ENCODE measurements around the gene SNAP29.

SNAP29 gene

GRCh38 chr22:20833225-20833665, 25.6 kb upstream of the SNAP29 start:
- H3K36me3 ChIP-seq (ENCODE audit: insufficient read depth, low read length), result peaks cover 60% of the 10 kb centered on the region; the same call in 1 of the 2 replicates
- H3K27me3 ChIP-seq (ENCODE audit: insufficient read depth, low read length, poor library complexity, severe bottlenecking), result no peaks in the 10 kb centered on the region
- H3K9me3 ChIP-seq (ENCODE audit: insufficient read depth, low read depth, low read length), result no peaks in the 10 kb centered on the region
- no peak overlapping the region for H2AFZ ChIP-seq (ENCODE audit: low read length)
- H3K9me2 ChIP-seq (replicated peaks; ENCODE audit: low read depth, low read length), result no peaks in the 10 kb centered on the region
- H3K79me2 ChIP-seq (ENCODE audit: insufficient read depth, low read length), result peaks cover 26% of the 10 kb centered on the region
- H3K4me3 ChIP-seq (ENCODE audit: low read length, poor library complexity, severe bottlenecking), result no peak overlapping the region
- no peaks in the 10 kb centered on the region for H4K20me1 ChIP-seq (ENCODE audit: insufficient read depth, low read length, poor library complexity, severe bottlenecking)
- H3F3A ChIP-seq (ENCODE audit: low read depth), result peaks cover 4% of the 10 kb centered on the region; the same call in 1 of the 2 replicates
- H3K4me1 ChIP-seq (ENCODE audit: insufficient read depth, low read length, poor library complexity, severe bottlenecking), result peaks cover 18% of the 10 kb centered on the region
- no peak for TF ChIP-seq CTCF (conservative IDR thresholded peaks at IDR 0.05; ENCODE audit: low read length)
- no peak overlapping the region for H3K9ac ChIP-seq (ENCODE audit: low read depth, low read length, poor library complexity, severe bottlenecking)
- H3K4me2 ChIP-seq (ENCODE audit: low read depth, low read length, poor library complexity, severe bottlenecking), result no peak overlapping the region

- Histone ChIP-seq H3K4me2 (ENCODE audit: low read depth, low read length, poor library complexity, severe bottlenecking) (no peak overlapping the region), H3F3A (ENCODE audit: low read depth) (peaks cover 4% of the 10 kb centered on the region; the same call in 1 of the 2 replicates), H3K36me3 (ENCODE audit: insufficient read depth, low read length) (peaks cover 54% of the 10 kb centered on the region; the same call in 1 of the 2 replicates), H3K9ac (ENCODE audit: low read depth, low read length, poor library complexity, severe bottlenecking) (no peak overlapping the region), H2AFZ (ENCODE audit: low read length) (no peak overlapping the region), H3K4me3 (ENCODE audit: low read length, poor library complexity, severe bottlenecking) (no peak overlapping the region), H4K20me1 (ENCODE audit: insufficient read depth, low read length, poor library complexity, severe bottlenecking) (no peaks in the 10 kb centered on the region), H3K79me2 (ENCODE audit: insufficient read depth, low read length) (peaks cover 35% of the 10 kb centered on the region), H3K9me2 (replicated peaks; ENCODE audit: low read depth, low read length) (no peaks in the 10 kb centered on the region), H3K9me3 (ENCODE audit: insufficient read depth, low read depth, low read length) (no peaks in the 10 kb centered on the region), H3K27me3 (ENCODE audit: insufficient read depth, low read length, poor library complexity, severe bottlenecking) (no peaks in the 10 kb centered on the region), H3K4me1 (ENCODE audit: insufficient read depth, low read length, poor library complexity, severe bottlenecking) (peaks cover 18% of the 10 kb centered on the region)
- no peak for TF ChIP-seq EZH2phosphoT487 (IDR thresholded peaks at IDR 0.05; ENCODE audit: borderline replicate concordance)
- TF ChIP-seq CTCF (conservative IDR thresholded peaks at IDR 0.05; ENCODE audit: low read length), result no peak
Observed at GRCh38 chr22:20834206-20834605, 24.6 kb upstream of the SNAP29 start.

- Histone ChIP-seq H3K4me1 (ENCODE audit: insufficient read depth, low read length, poor library complexity, severe bottlenecking) (peaks cover 18% of the 10 kb centered on the region), H3K36me3 (ENCODE audit: insufficient read depth, low read length) (peaks cover 49% of the 10 kb centered on the region; the same call in 1 of the 2 replicates), H3K79me2 (ENCODE audit: insufficient read depth, low read length) (peaks cover 40% of the 10 kb centered on the region), H3F3A (ENCODE audit: low read depth) (peaks cover 4% of the 10 kb centered on the region; the same call in 1 of the 2 replicates), H3K4me2 (ENCODE audit: low read depth, low read length, poor library complexity, severe bottlenecking) (no peak overlapping the region), H4K20me1 (ENCODE audit: insufficient read depth, low read length, poor library complexity, severe bottlenecking) (peaks cover 2% of the 10 kb centered on the region), H2AFZ (ENCODE audit: low read length) (no peak overlapping the region), H3K4me3 (ENCODE audit: low read length, poor library complexity, severe bottlenecking) (no peak overlapping the region), H3K9ac (ENCODE audit: low read depth, low read length, poor library complexity, severe bottlenecking) (no peak overlapping the region), H3K9me3 (ENCODE audit: insufficient read depth, low read depth, low read length) (no peaks in the 10 kb centered on the region), H3K9me2 (replicated peaks; ENCODE audit: low read depth, low read length) (no peaks in the 10 kb centered on the region), H3K27me3 (ENCODE audit: insufficient read depth, low read length, poor library complexity, severe bottlenecking) (no peaks in the 10 kb centered on the region)
- TF ChIP-seq CTCF (conservative IDR thresholded peaks at IDR 0.05; ENCODE audit: low read length) (no peak), EZH2phosphoT487 (IDR thresholded peaks at IDR 0.05; ENCODE audit: borderline replicate concordance) (no peak)
Observed at GRCh38 chr22:20834725-20835124, 24.1 kb upstream of the SNAP29 start.

Measured in Loucy (cell line).